Globus pallidus (tissue), 1 donor: ENCODE results near the gene CDH15.

Source experiments
- DNase-seq: peaks from one replicate; pipeline ENCODE4 v3.0.0-alpha.2; 2015; ENCODE audit warnings: low spot score

The CDH15 gene

GRCh38 chr16:89140401-89140800, 31.1 kb upstream of the CDH15 start:
- no peak for DNase-seq

- no peak for DNase-seq
These were observed 30.3 kb upstream of the CDH15 start for GRCh38 chr16:89140981-89141883.

- no peak for DNase-seq
These were observed 29.7 kb upstream of the CDH15 start for GRCh38 chr16:89141884-89142267.

- no peak for DNase-seq
These were observed 28.9 kb upstream of the CDH15 start for GRCh38 chr16:89142474-89143195.

- no peak for DNase-seq
These were observed 28.3 kb upstream of the CDH15 start for GRCh38 chr16:89143201-89143741.

GRCh38 chr16:89143911-89144675, 27.5 kb upstream of the CDH15 start:
- no peak for DNase-seq

- DNase-seq = no peak
These were observed 26.9 kb upstream of the CDH15 start for GRCh38 chr16:89144681-89145080.

- DNase-seq = no peak
These were observed 26.0 kb upstream of the CDH15 start for GRCh38 chr16:89145406-89146161.

GRCh38 chr16:89146211-89147005, 25.1 kb upstream of the CDH15 start:
- DNase-seq = no peak

- no peak for DNase-seq
These were observed 24.3 kb upstream of the CDH15 start for GRCh38 chr16:89147085-89147817.

GRCh38 chr16:89149386-89149785, 22.2 kb upstream of the CDH15 start:
- no peak for DNase-seq

- no peak for DNase-seq
These were observed 21.3 kb upstream of the CDH15 start for GRCh38 chr16:89150090-89150835.

- no peak for DNase-seq
These were observed 20.6 kb upstream of the CDH15 start for GRCh38 chr16:89150981-89151380.

- DNase-seq = no peak
These were observed 18.5 kb upstream of the CDH15 start for GRCh38 chr16:89152831-89153700.

GRCh38 chr16:89153848-89154271, 17.7 kb upstream of the CDH15 start:
- no peak for DNase-seq

GRCh38 chr16:89154390-89155183, 17.0 kb upstream of the CDH15 start:
- no peak for DNase-seq

GRCh38 chr16:89155184-89155679, 16.3 kb upstream of the CDH15 start:
- no peak for DNase-seq
